ENCODE results near the gene SRP14.

Gene SRP14

DNA sequence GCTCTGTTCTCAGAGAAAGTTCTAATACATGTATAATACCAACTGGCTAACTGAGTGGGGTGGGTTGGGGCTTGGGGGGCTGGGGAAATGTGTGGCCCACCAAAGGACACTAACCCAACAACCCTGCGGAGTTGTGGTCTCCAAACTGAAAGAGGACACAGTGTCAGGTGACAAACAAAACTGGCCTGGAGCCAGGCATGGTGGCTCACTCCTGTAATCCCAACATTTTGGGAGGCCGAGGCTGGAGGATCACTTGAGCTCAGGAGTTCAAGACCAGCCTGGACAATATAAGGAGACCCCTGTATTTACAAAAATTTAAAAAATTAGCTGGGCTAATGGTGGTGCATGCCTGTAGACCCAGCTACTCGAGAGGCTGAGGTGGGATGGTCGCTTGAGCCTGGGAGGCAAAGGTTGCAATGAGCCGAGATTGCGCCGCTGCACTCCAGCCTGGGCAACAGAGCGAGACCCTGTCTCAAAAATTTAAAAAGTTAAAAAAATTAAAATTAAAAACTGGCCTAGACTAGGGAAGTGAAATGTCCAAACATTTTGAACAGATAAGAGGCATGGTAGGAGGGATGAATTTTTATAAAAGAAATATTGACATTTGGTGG, 31.7 kb upstream of the SRP14 start:
- TF ChIP-seq, protein P1, sequence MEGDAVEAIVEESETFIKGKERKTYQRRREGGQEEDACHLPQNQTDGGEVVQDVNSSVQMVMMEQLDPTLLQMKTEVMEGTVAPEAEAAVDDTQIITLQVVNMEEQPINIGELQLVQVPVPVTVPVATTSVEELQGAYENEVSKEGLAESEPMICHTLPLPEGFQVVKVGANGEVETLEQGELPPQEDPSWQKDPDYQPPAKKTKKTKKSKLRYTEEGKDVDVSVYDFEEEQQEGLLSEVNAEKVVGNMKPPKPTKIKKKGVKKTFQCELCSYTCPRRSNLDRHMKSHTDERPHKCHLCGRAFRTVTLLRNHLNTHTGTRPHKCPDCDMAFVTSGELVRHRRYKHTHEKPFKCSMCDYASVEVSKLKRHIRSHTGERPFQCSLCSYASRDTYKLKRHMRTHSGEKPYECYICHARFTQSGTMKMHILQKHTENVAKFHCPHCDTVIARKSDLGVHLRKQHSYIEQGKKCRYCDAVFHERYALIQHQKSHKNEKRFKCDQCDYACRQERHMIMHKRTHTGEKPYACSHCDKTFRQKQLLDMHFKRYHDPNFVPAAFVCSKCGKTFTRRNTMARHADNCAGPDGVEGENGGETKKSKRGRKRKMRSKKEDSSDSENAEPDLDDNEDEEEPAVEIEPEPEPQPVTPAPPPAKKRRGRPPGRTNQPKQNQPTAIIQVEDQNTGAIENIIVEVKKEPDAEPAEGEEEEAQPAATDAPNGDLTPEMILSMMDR (IDR thresholded peaks at IDR 0.05; ENCODE audit: extremely low read depth, missing control alignments): no peak
- no peak for DNase-seq (ENCODE audit: low spot score)

DNA sequence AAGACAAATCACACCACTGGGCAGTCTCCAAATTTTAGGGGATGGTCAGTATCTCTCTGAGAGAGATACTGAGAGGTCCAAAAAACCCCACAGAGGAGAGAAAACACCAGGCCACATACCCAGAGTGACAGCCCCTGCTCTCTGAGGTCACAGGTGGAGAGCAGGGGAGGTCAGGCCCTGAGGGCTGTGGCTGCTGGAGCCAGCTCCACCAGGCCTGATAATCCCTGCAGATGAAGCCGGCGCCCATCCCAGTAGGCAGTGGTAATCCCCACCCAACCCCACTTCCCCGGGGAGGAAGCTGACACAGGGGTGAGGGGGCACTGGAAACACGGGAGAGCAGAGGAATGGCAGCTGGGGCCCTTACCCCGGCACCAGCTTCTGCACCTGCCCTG, 31.2 kb upstream of the SRP14 start:
- no peak for DNase-seq (ENCODE audit: low spot score)

DNA sequence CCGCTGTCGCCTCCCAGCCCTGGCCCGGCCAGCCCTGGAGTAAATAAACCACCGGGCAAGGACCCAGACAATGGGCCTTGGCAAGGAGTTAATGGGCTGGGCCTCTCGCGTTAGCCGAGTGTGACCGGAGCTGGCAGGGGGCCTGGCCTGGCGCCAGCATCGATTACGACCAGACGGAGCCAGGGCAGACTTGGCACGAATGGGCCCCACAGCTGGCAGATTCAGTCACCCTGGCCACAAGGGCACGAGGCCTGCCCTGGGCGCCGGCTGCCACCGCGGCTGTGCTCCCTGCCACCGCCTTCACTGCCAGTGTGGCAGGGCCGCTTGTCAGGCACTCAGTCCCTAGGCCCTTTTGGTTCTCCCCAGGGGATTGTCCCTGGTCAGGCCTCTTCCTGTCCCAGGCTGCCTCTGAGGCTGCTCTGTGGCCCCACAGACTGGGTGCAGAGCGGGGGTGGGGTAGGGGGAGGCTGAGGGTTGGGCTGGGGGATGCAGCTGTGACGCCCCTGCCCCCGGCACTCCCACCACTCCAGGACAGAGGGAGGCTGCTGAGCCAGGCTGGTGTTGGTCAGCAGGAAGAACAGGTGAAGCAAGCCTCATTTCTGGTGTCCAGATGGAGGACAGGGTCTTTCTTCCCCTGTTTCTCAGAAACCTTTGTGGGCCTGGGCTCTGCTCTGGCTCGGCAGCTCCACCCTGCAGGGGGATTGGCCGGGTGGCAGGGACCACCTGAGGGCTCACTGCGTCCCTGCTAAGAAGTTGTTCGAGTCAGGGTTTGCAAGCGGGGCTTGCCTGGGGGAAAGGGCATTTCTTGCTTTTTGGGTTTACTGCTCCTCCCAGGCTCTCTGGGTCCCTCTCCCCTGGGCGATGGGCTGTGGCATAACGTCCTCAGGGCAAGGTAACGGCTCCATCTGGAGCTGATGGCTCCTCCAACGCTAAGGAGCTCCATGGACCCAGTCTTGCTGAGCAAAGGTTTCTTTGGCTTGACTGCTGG, 30.5 kb upstream of the SRP14 start:
- TF ChIP-seq, protein P1 (IDR thresholded peaks at IDR 0.05; ENCODE audit: extremely low read depth, missing control alignments): no peak
- DNase-seq (ENCODE audit: low spot score): peak; percentile 81

More for the DNA sequence above, 31.2 kb upstream of the SRP14 start:
- TF ChIP-seq, protein P1 (IDR thresholded peaks at IDR 0.05; ENCODE audit: extremely low read depth, missing control alignments): no peak

DNA sequence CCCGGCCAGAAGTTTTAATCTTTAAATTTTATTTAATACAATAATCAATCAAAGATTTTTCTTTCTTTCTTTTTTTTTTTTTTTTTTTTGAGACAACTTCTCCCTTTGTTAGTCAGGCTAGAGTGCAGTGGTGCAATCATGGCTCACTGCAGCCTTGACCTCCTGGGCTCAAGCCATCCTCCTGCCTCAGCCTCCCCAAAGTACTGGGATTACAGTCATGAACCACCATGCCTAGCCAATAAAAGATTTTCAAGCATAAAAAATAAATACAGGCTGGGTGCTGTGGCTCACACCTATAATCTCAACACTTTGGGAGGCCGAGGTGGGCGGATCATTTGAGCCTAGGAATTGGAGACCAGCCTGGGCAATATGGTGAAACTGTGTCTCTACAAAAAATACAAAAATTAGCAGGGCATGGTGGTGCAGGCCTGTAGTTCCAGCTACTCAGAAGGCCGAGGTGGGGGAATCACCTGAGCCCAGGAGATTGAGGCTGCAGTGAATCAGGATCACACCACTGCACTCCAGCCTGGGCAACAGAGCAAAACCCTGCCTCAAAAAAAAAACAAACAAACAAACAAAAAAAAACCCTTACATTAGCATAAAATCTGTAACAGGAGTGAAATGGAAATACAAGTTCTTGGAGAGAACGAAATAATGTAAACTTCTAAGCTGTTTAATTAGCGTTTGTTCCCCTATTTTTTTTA, 29.1 kb upstream of the SRP14 start:
- TF ChIP-seq, protein P1 (IDR thresholded peaks at IDR 0.05; ENCODE audit: extremely low read depth, missing control alignments): no peak
- no peak for DNase-seq (ENCODE audit: low spot score)

DNA sequence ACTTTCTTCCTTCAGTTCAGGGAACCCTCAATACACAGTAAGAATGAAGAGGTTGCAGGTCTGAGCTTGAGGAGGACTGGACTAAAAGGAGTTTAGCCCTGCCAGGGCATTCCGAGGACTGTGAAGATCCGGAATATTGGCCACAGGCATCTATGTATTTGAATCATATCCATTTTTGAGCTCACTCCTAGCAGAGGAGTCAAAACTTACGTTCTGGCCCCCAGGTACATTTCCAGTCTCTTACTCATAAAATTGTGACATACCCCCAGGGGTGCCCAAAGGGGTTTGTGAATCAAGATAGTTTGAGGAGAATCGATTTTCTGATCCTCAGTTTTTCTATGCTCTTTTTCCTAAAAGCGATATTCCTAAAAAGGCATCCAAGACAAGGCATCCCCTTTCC, 27.6 kb upstream of the SRP14 start:
- no peak for DNase-seq (ENCODE audit: low spot score)
- TF ChIP-seq, protein P1 (IDR thresholded peaks at IDR 0.05; ENCODE audit: extremely low read depth, missing control alignments): no peak

DNA sequence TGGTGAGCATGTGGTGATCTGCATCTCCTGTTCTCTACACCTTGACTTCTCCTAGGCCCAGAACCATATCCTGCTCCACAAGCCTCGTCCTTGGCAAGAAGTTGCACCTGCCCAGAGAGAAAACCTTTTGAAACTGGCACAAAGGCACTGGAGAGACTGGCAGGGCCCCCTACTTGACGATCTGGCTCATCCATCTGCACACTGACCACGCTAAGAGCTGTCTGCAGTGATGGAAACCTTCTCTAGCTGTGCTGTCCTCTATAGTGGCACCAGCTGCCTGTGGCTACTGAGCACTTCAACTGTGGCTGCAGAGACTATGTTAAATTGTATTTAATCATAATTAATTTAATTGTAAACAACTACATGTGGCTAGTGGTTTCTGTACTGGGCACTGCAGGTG, 26.2 kb upstream of the SRP14 start:
- TF ChIP-seq, protein P1 (IDR thresholded peaks at IDR 0.05; ENCODE audit: extremely low read depth, missing control alignments): no peak

More for the DNA sequence above, 26.2 kb upstream of the SRP14 start:
- DNase-seq (ENCODE audit: low spot score): no peak

Measured in GM20000 (cell line).